HFFc6 (cell line): Measurements from ENCODE around the gene RPS6KA2. TPM values are rescaled to one million over a fixed set of nuclear protein-coding genes. Genes with fewer than 3 reads are reported as not detected.

ENCODE experiments used
- DNase-seq: peaks from one replicate; pipeline ENCODE4 v3.0.0-alpha.2; 2018
- H3K27ac Mint-ChIP-seq: 2 replicates; pipeline ENCODE4 v1.8.0; 2020; ENCODE audit warnings: mild to moderate bottlenecking, mixed read lengths
- H3K27me3 Mint-ChIP-seq: 2 replicates; pipeline ENCODE4 v1.8.0; 2021; ENCODE audit warnings: mild to moderate bottlenecking, moderate library complexity, mixed read lengths; ENCODE audit not compliant: insufficient read depth
- H3K36me3 Mint-ChIP-seq: 2 replicates; pipeline ENCODE4 v1.8.0; 2021; ENCODE audit warnings: low read depth, mixed read lengths
- H3K4me1 Mint-ChIP-seq: 2 replicates; pipeline ENCODE4 v1.8.0; 2020; ENCODE audit warnings: low read depth, mixed read lengths
- H3K4me3 Mint-ChIP-seq: 2 replicates; pipeline ENCODE4 v1.8.0; 2020; ENCODE audit warnings: mild to moderate bottlenecking, moderate library complexity, mixed read lengths
- H3K9me3 Mint-ChIP-seq: 2 replicates; pipeline ENCODE4 v1.8.0; 2020; ENCODE audit warnings: mild to moderate bottlenecking, mixed read lengths
- total RNA-seq, 6 experiments: library from RNA; stranded (reverse); fragmentation: NEBNext Ultra II Directional; extraction: Animal tissue kit (Norgen Biotek cat#: 25700); gene quantifications; 2 replicates in 1 of 6; 3 replicates in 5 of 6; pipeline ENCODE4 v1.2.3, GENCODE V29; 2021
- TF ChIP-seq, protein P1 (sequence below): fragments of 200-600 bp; sonication (generic); IDR thresholded peaks from 2 replicates; pipeline ENCODE4 v1.5.0; 2021; ENCODE audit warnings: antibody characterized with exemption, mild to moderate bottlenecking

RPS6KA2 gene
- total RNA-seq, 6 experiments from 2014 or later = 10.1 to 13.9 (median 11.9) TPM

DNA sequence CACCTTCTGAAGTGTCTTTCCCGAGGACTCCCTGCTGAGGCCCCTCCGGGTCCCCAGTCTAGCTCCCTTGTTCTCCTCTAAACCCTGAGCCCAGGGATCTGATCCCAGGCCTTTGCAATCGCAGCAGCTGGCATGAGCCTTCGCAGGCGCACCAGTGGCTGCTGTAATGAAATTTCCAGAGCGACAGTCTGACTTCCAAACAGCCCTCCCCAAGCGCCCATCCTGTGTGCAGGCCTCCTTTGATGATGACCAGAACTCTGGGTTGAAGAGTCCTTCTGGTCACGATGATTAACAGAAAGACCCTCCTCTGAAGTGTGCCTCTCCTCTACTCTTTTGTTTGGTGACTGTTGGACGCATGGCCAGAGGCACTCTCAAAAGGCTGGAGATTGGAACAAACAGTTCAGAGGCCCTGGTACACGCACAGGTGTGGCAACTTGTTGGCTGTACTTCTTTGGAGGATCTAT, 155.2 kb downstream of the RPS6KA2 start:
- no peak overlapping the region for H3K27ac Mint-ChIP-seq
- H3K9me3 Mint-ChIP-seq = peaks cover 2% of the 10 kb centered on the region; the same call in 1 of the 2 replicates
- H3K4me3 Mint-ChIP-seq = no peak overlapping the region
- peaks cover 8% of the 10 kb centered on the region for H3K27me3 Mint-ChIP-seq
- peaks cover 6% of the 10 kb centered on the region for H3K4me1 Mint-ChIP-seq
- TF ChIP-seq, protein P1, sequence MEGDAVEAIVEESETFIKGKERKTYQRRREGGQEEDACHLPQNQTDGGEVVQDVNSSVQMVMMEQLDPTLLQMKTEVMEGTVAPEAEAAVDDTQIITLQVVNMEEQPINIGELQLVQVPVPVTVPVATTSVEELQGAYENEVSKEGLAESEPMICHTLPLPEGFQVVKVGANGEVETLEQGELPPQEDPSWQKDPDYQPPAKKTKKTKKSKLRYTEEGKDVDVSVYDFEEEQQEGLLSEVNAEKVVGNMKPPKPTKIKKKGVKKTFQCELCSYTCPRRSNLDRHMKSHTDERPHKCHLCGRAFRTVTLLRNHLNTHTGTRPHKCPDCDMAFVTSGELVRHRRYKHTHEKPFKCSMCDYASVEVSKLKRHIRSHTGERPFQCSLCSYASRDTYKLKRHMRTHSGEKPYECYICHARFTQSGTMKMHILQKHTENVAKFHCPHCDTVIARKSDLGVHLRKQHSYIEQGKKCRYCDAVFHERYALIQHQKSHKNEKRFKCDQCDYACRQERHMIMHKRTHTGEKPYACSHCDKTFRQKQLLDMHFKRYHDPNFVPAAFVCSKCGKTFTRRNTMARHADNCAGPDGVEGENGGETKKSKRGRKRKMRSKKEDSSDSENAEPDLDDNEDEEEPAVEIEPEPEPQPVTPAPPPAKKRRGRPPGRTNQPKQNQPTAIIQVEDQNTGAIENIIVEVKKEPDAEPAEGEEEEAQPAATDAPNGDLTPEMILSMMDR = no peak
- no peak for DNase-seq
- peaks cover 5% of the 10 kb centered on the region for H3K36me3 Mint-ChIP-seq

- H3K9me3 Mint-ChIP-seq = peaks cover 5% of the 10 kb centered on the region; the same call in 1 of the 2 replicates
Observed at GRCh38 chr6:166470863-166471410, 156.1 kb downstream of the RPS6KA2 start.

DNA sequence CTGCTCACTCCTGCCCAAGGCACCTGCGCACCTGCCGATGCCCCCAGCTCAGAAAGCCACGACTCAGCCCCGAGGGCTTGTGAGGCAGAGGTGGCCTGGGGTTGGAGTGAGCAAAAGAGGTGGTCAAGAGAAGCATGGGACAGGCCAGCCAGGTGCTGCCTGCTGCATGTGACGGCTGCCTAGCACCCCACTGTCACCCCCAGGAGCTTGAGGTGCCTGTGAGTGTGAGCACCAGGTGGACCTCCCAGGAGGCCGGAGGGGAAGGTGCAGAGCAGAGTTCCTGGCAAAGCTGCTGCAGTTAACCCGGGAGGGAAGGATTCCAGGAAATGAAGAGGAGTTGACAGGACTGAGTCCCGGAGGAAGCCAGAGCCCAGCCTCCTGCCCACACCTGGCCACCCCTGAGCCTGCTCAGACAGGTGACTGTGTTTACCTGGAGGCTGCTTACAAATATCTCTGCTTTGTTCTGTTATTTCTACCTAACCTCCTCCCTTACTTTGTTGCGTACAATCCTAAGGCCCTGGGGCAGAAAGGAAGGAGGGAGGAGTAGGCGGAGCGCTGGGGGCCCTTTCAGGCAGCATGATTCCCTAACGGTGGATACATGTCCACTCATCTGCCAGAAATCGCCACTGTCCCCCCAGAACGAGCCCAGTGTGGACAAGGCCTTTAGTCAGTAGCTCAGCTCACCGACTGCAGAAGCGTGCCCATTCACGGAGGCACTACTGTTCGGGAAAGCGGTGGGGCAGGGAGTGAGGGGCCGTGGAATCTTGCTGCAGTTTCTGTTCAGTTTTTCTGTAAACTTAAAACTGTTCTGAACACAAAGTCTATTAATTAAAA, 156.8 kb downstream of the RPS6KA2 start:
- Mint-ChIP-seq H3K36me3 (peaks cover 5% of the 10 kb centered on the region), H3K27me3 (peaks cover under 1% of the 10 kb centered on the region; the same call in 1 of the 2 replicates), H3K4me1 (peaks cover 22% of the 10 kb centered on the region), H3K4me3 (no peak overlapping the region), H3K9me3 (peaks cover 5% of the 10 kb centered on the region; the same call in 1 of the 2 replicates), H3K27ac (no peak overlapping the region)
- no peak for DNase-seq
- TF ChIP-seq, protein P1 = no peak

More at GRCh38 chr6:166470863-166471410, 156.1 kb downstream of the RPS6KA2 start:
- H3K4me1 Mint-ChIP-seq = peaks cover 15% of the 10 kb centered on the region
- TF ChIP-seq, protein P1 = no peak
- no peak overlapping the region for H3K4me3 Mint-ChIP-seq
- peaks cover 5% of the 10 kb centered on the region for H3K27me3 Mint-ChIP-seq
- H3K36me3 Mint-ChIP-seq = peaks cover 5% of the 10 kb centered on the region
- H3K27ac Mint-ChIP-seq = no peak overlapping the region
- no peak for DNase-seq

DNA sequence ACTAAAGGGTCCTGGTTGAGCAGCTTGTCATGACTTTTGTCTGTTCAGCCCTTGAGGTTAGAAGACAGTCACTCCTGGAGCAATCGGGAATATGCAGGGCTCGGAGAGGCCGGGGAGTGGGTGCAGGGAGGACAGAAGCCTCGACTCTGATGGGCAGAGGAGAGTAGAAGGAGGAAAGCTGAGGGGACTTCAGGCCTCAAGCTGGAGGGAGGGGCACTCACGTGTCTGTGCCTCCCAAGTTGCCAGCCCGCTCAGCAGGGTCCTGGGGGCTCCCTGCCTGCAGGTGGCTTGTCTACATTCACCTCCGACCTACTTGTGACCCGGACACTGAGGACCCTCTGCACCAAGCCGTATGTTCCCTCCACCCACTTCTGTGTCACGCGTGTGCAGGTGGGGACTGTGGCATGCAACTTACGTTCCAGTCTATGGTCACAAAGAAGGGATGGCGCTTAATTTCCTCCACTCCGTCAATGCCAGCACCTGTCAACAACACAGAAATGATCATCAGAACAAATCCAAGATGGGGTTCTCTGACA, 157.6 kb downstream of the RPS6KA2 start:
- DNase-seq = no peak
- no peaks in the 10 kb centered on the region; the same call in 1 of the 2 replicates for H3K27me3 Mint-ChIP-seq
- H3K9me3 Mint-ChIP-seq = peaks cover 5% of the 10 kb centered on the region; the same call in 1 of the 2 replicates
- H3K4me3 Mint-ChIP-seq = no peak overlapping the region
- H3K36me3 Mint-ChIP-seq = peaks cover 5% of the 10 kb centered on the region
- H3K27ac Mint-ChIP-seq = no peak overlapping the region
- TF ChIP-seq, protein P1 = no peak
- peaks cover 23% of the 10 kb centered on the region for H3K4me1 Mint-ChIP-seq

DNA sequence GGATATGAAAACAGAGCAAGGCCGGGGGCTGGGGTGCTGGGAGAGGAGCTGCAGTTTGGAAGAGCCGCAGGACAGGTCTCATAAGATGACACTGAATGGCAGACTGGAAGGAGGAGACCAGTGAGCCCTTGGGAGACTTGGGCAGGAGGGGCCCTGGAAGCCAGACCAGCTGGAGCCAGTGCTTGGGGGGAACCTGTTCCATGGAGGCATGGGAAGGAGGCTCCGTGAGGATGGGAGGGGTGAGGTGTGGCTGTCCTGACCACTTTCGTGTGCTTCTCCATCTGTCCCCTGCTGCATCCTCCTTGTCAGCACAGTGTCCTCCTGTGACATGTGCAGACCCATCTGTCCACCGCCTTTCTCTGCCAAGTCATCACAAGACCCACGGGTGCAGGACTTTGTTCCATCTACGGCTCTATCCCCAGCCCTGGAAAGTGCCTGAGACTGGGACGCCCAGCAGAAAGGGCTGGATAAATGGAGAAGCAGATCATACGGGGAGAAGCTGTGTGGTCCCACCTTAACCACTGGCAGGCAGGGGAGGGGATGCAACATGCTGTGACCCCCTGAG, 159.5 kb downstream of the RPS6KA2 start:
- Mint-ChIP-seq H3K27me3 (no peaks in the 10 kb centered on the region; the same call in 1 of the 2 replicates), H3K36me3 (peaks cover 5% of the 10 kb centered on the region), H3K9me3 (peaks cover 5% of the 10 kb centered on the region; the same call in 1 of the 2 replicates), H3K27ac (no peak overlapping the region), H3K4me1 (peaks cover 23% of the 10 kb centered on the region), H3K4me3 (no peak overlapping the region)
- no peak for DNase-seq
- TF ChIP-seq, protein P1 = no peak
